IPS-18c (cell line): ENCODE data around the gene NPB.

Experiments
- H3K4me3 ChIP-seq: 2 replicates; pipeline ENCODE4 v1.7.0; 2013; ENCODE audit warnings: low read depth, mild to moderate bottlenecking, low read length, moderate library complexity; ENCODE audit not compliant: insufficient read depth
- H3K9me3 ChIP-seq: one replicate; pipeline ENCODE4 v1.6.1; 2013; ENCODE audit warnings: mild to moderate bottlenecking, low read length, moderate library complexity; ENCODE audit not compliant: control insufficient read depth, insufficient read depth

Gene NPB

GRCh38 chr17:81867991-81868673 lies 33.9 kb upstream of the NPB start:
- Histone ChIP-seq H3K4me3 (no peak overlapping the region), H3K9me3 (no peaks in the 10 kb centered on the region)

- H3K4me3 ChIP-seq = no peak overlapping the region
- H3K9me3 ChIP-seq = no peaks in the 10 kb centered on the region
These were observed 33.3 kb upstream of the NPB start for GRCh38 chr17:81868674-81869220.

GRCh38 chr17:81869221-81870130 lies 32.6 kb upstream of the NPB start:
- Histone ChIP-seq H3K9me3 (no peaks in the 10 kb centered on the region), H3K4me3 (peak overlapping the region; percentile 78)

- no peaks in the 10 kb centered on the region for H3K9me3 ChIP-seq
- peak overlapping the region; percentile 78 for H3K4me3 ChIP-seq
These were observed 31.7 kb upstream of the NPB start for GRCh38 chr17:81870131-81870980.

GRCh38 chr17:81870981-81871386 lies 31.1 kb upstream of the NPB start, which contains the start of gene ARHGDIA:
TSS of gene ARHGDIA (minus strand) at chr17:81871337. CDS start at chr17:81869930, 1,407 bp downstream.
- H3K4me3 ChIP-seq = peak within 1 kb of the TSS; percentile 89
- no peaks in the 10 kb centered on the region for H3K9me3 ChIP-seq

GRCh38 chr17:81871387-81872230 lies 30.4 kb upstream of the NPB start:
- H3K9me3 ChIP-seq = no peaks in the 10 kb centered on the region
- H3K4me3 ChIP-seq = peak overlapping the region; percentile 89

GRCh38 chr17:81877569-81877968 lies 24.5 kb upstream of the NPB start:
- Histone ChIP-seq H3K9me3 (no peaks in the 10 kb centered on the region), H3K4me3 (no peak overlapping the region)

- Histone ChIP-seq H3K9me3 (no peaks in the 10 kb centered on the region), H3K4me3 (no peak overlapping the region)
These were observed 23.7 kb upstream of the NPB start for GRCh38 chr17:81878294-81878693.

GRCh38 chr17:81879121-81879520 lies 22.9 kb upstream of the NPB start:
- H3K9me3 ChIP-seq = peaks cover 2% of the 10 kb centered on the region

GRCh38 chr17:81884520-81884919 lies 17.5 kb upstream of the NPB start:
- H3K9me3 ChIP-seq = peaks cover 2% of the 10 kb centered on the region
- no peak overlapping the region for H3K4me3 ChIP-seq

More at GRCh38 chr17:81879121-81879520, 22.9 kb upstream of the NPB start:
- H3K4me3 ChIP-seq = no peak overlapping the region

- Histone ChIP-seq H3K4me3 (no peak overlapping the region), H3K9me3 (peaks cover 2% of the 10 kb centered on the region)
These were observed 17.1 kb upstream of the NPB start for GRCh38 chr17:81884968-81885367.

GRCh38 chr17:81885454-81885853 lies 16.6 kb upstream of the NPB start:
- Histone ChIP-seq H3K9me3 (peaks cover 2% of the 10 kb centered on the region), H3K4me3 (no peak overlapping the region)

GRCh38 chr17:81885869-81886548 lies 16.0 kb upstream of the NPB start:
- Histone ChIP-seq H3K9me3 (peaks cover 2% of the 10 kb centered on the region), H3K4me3 (no peak overlapping the region)

GRCh38 chr17:81888105-81888987 lies 13.7 kb upstream of the NPB start:
- Histone ChIP-seq H3K4me3 (no peak overlapping the region), H3K9me3 (peaks cover 2% of the 10 kb centered on the region)

GRCh38 chr17:81888988-81889595 lies 12.9 kb upstream of the NPB start:
- no peaks in the 10 kb centered on the region for H3K9me3 ChIP-seq
- H3K4me3 ChIP-seq = no peak overlapping the region
